GM12865 (cell line): Measurements from ENCODE around the gene PLXNB3.
"Not testable (repeated sequence)": the region's sequence is repeated elsewhere in the genome, so short reads cannot be mapped to it uniquely, and the experiment has no call there.

ENCODE experiments used
- DNase-seq: peaks from one replicate; pipeline ENCODE4 v3.0.0; 2010; ENCODE audit warnings: low read depth
- H3K4me3 ChIP-seq: 2 replicates; pipeline ENCODE4 v1.5.1; 2011; ENCODE audit warnings: mild to moderate bottlenecking, low read depth, low read length, control low read depth
- CTCF ChIP-seq: IDR thresholded peaks from 2 replicates; pipeline ENCODE4 v1.5.1; 2011; ENCODE audit warnings: low read length, control low read depth, low read depth, inconsistent platforms; ENCODE audit not compliant: insufficient read depth; ENCODE audit errors: missing control alignments

The PLXNB3 gene

GRCh38 chrX:153816831-153817690, 53.0 kb downstream of the PLXNB3 start:
- no peak for TF ChIP-seq CTCF
- no peak for DNase-seq
- H3K4me3 ChIP-seq: no peak overlapping the region

DNA sequence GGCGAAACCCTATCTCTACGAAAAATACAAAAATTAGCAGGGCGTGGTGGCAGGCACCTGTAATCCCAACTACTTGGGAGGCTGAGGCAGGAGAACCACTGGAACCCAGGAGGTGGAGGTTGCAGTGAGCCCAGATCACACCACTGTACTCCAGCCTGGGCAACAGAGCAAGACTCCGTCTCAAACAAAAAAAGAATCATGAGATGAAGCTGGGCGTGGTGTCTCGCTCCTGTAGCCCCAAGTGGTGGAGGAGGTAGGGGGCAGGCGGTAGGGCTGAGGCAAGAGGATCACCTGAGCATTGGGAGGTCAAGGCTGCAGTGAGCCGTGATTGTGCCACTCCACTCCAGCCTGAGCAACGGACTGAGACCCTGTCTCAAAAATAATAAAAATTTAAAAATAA, 54.0 kb downstream of the PLXNB3 start:
- not testable (repeated sequence) for H3K4me3 ChIP-seq, DNase-seq

- no peak for TF ChIP-seq CTCF
- no peak overlapping the region for H3K4me3 ChIP-seq
- no peak for DNase-seq
These were observed 54.7 kb downstream of the PLXNB3 start for GRCh38 chrX:153818571-153819383.

DNA sequence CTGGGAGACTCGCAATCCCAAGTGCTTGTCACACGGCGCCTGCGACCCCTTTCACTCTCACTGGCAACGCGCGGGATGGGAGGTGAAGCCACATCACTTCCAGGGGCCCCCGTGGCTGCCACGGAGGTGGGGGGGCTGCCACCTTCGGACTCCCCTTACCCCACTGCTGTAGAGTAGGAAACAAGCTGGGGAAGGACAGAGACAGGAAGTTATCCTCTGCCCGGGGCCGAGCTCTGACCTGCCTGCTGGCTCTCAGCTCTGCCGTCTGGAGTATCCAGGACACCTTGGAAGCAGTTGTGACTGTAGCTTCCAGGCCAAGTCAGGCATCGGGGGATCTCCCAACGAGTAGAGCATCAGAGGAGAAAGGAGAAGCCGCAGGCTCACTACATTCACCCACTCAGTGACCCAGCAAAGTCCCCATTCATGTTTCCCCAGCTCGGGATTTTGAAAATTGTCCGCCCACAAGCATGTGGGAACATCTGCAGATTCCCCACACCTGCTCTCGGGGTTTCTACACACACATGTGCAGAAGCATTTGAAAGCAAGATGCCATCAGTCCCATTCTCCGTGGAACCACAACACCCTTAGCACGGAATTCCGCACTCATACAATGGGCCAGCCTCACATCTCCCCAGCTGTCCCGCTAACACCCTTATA, 55.5 kb downstream of the PLXNB3 start:
- DNase-seq: no peak
- no peak overlapping the region for H3K4me3 ChIP-seq
- no peak for TF ChIP-seq CTCF

GRCh38 chrX:153820601-153821000, 56.6 kb downstream of the PLXNB3 start:
- no peak overlapping the region for H3K4me3 ChIP-seq
- no peak for DNase-seq
- no peak for TF ChIP-seq CTCF

DNA sequence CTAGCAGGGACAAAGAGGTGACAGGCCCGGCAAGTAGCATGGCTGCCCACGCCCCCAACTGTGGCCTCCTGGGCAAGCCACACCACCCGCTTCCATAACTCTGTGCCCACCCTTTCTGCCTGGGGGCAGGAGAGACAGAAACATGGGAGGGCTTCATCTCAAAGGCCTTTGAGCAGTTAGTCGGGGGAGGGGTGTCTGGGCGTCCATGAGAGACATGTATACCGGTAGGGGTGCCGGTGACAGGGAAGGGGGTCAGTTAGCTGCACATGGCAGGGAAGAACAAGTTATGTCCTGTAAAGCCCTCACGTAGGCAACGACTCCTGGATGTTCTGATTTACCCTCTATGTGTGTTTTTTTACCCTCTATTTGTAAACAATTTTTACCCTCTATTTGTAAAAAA, 57.0 kb downstream of the PLXNB3 start:
- TF ChIP-seq CTCF: no peak
- no peak overlapping the region for H3K4me3 ChIP-seq
- no peak for DNase-seq

GRCh38 chrX:153824348-153824747, 60.3 kb downstream of the PLXNB3 start:
- DNase-seq: no peak
- no peak for TF ChIP-seq CTCF
- no peak overlapping the region for H3K4me3 ChIP-seq
